HG03108 (cell line): ENCODE data around the gene C1GALT1.

Source experiments
- ATAC-seq: cut with Tn5 transposase; IDR thresholded peaks from one replicate; pipeline ENCODE4 v1.9.1; 2021; ENCODE audit warnings: moderate library complexity; ENCODE audit not compliant: unreplicated experiment

The C1GALT1 gene

DNA sequence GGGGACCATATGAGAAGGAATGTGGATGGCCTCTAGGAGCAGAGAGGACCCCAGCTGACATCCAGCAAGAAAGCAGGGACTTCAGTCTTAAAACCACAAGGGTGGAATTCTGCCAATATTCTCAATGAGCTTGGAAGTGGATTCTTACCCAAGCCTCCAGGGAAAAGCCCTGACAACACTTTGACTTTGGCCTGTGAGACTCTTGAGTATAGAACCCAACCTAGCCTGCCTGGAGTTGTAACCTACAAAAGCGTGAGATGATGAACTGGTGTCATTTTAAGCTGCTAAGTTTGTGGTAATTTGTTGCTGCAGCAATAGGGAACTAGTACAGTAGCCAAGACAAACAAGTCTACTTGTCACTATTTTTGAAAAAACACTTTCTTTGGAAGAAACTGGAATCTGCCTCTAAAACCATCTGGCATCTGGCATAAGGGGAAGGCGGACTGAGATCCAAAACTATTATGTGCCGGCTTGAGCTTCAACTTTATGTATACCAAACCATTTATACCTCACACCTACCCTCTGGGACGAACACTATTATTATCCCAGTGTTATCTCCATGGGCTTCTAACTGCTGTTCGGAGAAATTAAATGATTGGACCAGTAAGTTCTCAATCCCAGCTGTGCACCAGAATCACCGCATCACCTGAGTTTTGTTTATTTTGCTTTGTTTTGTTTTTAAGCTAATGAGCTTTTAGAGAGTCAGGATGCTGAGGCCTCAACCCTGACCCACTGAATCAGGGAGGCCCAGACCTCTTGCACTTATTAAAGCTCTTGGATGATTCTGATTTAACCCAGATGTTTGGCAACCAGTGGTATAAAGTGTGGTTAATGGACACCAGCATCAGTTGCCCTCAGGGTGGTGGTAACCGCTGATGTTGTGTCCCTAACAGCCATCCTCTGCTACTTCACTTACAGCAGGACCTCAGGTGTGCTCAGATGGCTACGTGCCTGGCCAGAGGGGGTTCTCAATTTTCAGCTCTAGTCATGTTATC lies 83.0 kb downstream of the C1GALT1 start:
- no peak for ATAC-seq

- no peak for ATAC-seq
Observed at GRCh38 chr7:7266257-7266881, 84.0 kb downstream of the C1GALT1 start.

- ATAC-seq, result no peak
Observed at GRCh38 chr7:7271094-7271874, 88.9 kb downstream of the C1GALT1 start.

DNA sequence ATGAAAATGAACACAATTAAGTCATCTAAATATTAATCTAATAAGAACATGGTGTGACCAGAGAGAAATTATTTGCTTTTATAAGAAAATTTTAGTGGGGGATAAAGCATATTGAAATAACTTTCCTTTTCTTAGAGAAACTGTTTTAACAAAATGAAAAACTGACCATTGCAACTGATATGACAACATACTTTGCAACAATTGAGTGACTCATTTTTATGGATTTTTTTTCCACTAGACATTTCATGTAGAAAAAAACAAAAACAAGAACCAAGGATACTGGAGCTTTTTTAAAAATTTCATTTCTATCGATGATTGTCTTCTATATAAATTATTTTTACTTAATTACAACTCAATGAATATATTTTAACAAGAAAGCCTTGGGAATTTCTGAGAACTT lies 90.0 kb downstream of the C1GALT1 start:
- ATAC-seq, result no peak

DNA sequence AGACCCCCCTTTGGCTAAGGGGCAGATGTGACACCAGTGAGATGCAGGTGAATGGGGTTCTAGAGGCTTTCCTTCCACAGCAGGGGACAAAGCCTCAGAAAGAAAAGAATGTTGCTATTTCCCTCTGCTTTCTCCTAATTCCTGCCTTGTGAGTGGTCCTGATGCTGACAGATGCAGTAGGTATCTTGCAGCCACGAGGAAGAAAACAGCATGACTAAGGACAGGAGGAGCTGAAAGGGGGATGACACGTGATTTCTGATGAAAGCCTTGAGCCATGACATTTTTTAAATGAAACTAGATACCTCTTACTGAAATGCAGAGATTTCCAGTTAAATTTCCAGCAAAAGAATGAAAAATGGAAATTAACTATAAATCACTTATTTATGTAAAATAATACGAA lies 92.4 kb downstream of the C1GALT1 start:
- no peak for ATAC-seq

DNA sequence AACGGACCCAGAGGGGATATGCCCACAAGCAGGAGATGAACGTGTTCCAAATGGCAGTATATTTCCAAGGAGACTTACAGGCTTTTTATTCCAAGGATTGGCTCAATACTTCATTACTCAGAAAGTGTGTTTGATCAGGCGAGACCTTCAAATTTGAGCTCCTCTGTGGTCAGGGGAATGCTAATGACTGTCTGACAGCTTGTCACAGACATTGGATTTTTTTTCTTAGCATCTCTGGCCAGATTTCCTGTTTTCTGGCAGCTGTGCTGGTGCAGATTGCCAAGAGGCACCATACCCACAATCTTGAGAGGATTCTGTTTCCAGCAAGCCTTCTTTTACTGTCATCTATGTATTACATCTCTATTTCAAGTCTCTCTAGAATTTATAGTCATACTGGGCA lies 93.8 kb downstream of the C1GALT1 start:
- ATAC-seq, result no peak

DNA sequence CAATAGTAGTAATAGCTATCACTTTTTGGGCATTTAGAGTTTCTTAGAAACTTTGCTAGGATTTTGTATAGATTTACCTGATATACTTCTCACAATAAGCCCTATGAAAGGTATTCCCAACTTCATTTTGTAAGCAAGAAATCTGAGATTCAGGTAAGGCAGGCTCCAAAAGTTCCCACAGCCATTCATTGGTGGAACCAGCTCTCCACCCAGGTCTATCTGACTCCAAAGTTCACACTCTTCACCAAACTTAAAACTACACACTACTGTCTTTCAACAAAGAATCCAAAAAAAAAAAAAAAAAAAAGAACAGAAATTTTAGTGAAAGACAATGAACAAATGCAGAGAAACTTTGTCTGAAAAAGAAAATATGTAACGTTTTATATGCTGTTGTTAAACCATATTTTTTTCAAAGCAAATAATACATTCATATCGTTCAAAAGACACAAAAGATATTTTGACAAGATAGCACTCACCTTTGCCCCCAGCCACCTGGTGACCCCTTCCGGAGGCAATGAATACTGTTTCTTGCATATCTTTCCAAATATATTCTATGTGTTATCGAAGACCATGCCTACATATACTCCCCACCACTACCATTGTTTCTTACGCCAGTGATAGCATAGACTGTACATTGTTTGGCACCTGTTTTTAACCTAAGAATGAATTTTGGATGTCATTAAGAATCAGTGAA lies 108.2 kb downstream of the C1GALT1 start:
- ATAC-seq, result no peak

GRCh38 chr7:7292085-7292484 lies 109.7 kb downstream of the C1GALT1 start:
- no peak for ATAC-seq

DNA sequence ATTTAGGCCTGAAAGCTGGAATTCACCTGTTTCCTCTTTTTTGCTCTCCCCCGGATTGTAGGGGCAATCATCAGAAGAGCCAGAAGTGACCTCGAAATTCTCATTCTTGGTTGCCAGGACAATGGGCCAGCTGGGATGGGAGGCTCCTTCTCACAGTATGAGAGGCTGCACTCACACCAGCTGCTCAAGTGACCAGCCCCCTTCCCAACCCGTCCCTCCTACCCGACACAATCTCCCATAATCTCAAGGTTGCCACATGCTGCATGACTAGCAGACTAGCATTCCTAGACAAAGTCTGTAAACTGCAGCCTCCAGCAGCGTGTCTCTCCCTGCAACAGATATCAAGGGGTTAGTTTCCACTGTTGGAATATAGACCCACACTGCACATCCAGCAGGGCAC lies 110.3 kb downstream of the C1GALT1 start:
- no peak for ATAC-seq

- ATAC-seq, result no peak
Observed at GRCh38 chr7:7293092-7293491, 110.7 kb downstream of the C1GALT1 start.

- no peak for ATAC-seq
Observed at GRCh38 chr7:7294911-7295310, 112.6 kb downstream of the C1GALT1 start.
